ENCODE data around the gene TKTL1. TPM values are rescaled to one million over a fixed set of nuclear protein-coding genes. Genes with fewer than 3 reads are reported as not detected.

The TKTL1 gene
- total RNA-seq, 1 donor from 2014 or later = 14.0 TPM

Other genes with a start within 250 kb of the TKTL1 start
- gene MECP2, start 198.1 kb upstream of the TKTL1 start, total RNA-seq = 30.5 TPM
- gene OPN1LW, start 151.6 kb upstream of the TKTL1 start, total RNA-seq = not detected
- gene OPN1MW, start 113.2 kb upstream of the TKTL1 start, total RNA-seq = not detected
- gene OPN1MW2, start 76.0 kb upstream of the TKTL1 start, total RNA-seq = not detected
- not detected for gene OPN1MW3, start 38.2 kb upstream of the TKTL1 start, total RNA-seq
- not detected for gene TEX28, start 671 bp upstream of the TKTL1 start, total RNA-seq
- gene FLNA, start 78.8 kb downstream of the TKTL1 start, total RNA-seq = 216 TPM
- 49.2 TPM for gene EMD, start 83.5 kb downstream of the TKTL1 start, total RNA-seq
- 2,020 TPM for gene RPL10, start 102.6 kb downstream of the TKTL1 start, total RNA-seq
- gene DNASE1L1, start 113.5 kb downstream of the TKTL1 start, total RNA-seq = 57.7 TPM
- 36.1 TPM for gene TAFAZZIN, start 115.7 kb downstream of the TKTL1 start, total RNA-seq
- gene ATP6AP1, start 132.9 kb downstream of the TKTL1 start, total RNA-seq = 74.8 TPM
- 70.3 TPM for gene GDI1, start 141.4 kb downstream of the TKTL1 start, total RNA-seq
- gene FAM50A, start 148.3 kb downstream of the TKTL1 start, total RNA-seq = 45.6 TPM
- 15.0 TPM for gene PLXNA3, start 162.5 kb downstream of the TKTL1 start, total RNA-seq
- gene LAGE3, start 183.5 kb downstream of the TKTL1 start, total RNA-seq = 18.0 TPM
- gene UBL4A, start 190.8 kb downstream of the TKTL1 start, total RNA-seq = 54.7 TPM
- 11.1 TPM for gene SLC10A3, start 194.8 kb downstream of the TKTL1 start, total RNA-seq
- 51.3 TPM for gene FAM3A, start 220.4 kb downstream of the TKTL1 start, total RNA-seq